Stomach (tissue), 4 donors: ENCODE data around the gene CPVL.

ENCODE experiments used
- EP300 ChIP-seq: sonication (generic); formaldehyde crosslinking; IDR thresholded peaks from one replicate; pipeline ENCODE4 v1.6.1; 2017; ENCODE audit warnings: antibody characterized with exemption
- POLR2A ChIP-seq, 4 donors: fragments of 450-650 bp; IDR thresholded peaks; one replicate each; pipeline ENCODE4 v1.6.1; 2016; ENCODE audit warnings: antibody characterized with exemption in 4 of 4, control low read depth in 2 of 4, mild to moderate bottlenecking in 1 of 4, moderate library complexity in 1 of 4
- POLR2AphosphoS5 ChIP-seq, 3 donors: sonication (generic); formaldehyde crosslinking; IDR thresholded peaks; one replicate each; pipeline ENCODE4 v1.6.1; 2016; ENCODE audit warnings: antibody characterized with exemption in 3 of 3
- TF ChIP-seq, protein P1 (sequence below), 7 experiments: fragments of 450-650 bp in 4 of 7; fragments of 200-600 bp in 3 of 7; sonication (generic) in 3 of 7; IDR thresholded peaks; one replicate each; pipeline ENCODE4 v1.5.1; 2016 to 2019; ENCODE audit warnings: antibody characterized with exemption in 7 of 7, control low read depth in 2 of 7, mild to moderate bottlenecking in 1 of 7

DNA sequence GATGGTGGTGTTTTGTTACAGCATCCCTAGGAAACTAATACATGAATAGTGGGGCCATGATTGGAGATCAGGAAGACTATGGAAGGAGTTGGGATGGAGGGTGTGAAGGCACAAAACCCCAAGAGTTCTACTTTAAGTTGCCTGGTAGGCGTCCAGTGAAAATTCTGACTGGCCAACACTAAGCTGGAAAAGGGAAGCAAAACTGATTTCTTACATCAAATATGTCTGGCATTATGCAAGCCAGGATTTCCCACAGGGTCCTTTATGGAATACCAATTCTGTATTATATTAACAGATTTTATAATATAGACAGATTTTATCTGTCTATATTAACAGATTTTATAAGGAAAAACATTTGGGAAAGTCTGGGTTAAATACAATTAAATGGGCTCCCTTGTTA lies 16.2 kb downstream of the CPVL start:
- TF ChIP-seq, protein P1, sequence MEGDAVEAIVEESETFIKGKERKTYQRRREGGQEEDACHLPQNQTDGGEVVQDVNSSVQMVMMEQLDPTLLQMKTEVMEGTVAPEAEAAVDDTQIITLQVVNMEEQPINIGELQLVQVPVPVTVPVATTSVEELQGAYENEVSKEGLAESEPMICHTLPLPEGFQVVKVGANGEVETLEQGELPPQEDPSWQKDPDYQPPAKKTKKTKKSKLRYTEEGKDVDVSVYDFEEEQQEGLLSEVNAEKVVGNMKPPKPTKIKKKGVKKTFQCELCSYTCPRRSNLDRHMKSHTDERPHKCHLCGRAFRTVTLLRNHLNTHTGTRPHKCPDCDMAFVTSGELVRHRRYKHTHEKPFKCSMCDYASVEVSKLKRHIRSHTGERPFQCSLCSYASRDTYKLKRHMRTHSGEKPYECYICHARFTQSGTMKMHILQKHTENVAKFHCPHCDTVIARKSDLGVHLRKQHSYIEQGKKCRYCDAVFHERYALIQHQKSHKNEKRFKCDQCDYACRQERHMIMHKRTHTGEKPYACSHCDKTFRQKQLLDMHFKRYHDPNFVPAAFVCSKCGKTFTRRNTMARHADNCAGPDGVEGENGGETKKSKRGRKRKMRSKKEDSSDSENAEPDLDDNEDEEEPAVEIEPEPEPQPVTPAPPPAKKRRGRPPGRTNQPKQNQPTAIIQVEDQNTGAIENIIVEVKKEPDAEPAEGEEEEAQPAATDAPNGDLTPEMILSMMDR (IDR thresholded peaks at IDR 0.05), result no peak
- no peak for TF ChIP-seq EP300
- no peak for TF ChIP-seq POLR2A (IDR thresholded peaks at IDR 0.05)
- no peak for TF ChIP-seq POLR2AphosphoS5 (IDR thresholded peaks at IDR 0.05)
